HepG2 (cell line): ENCODE results near the gene TEX47. TPM values are rescaled to one million over a fixed set of nuclear protein-coding genes. Genes with fewer than 3 reads are reported as not detected.

Experiments used
- ATAC-seq: fragments of 200-7000 bp; cut with Tn5 transposase; 3 replicates; pipeline ENCODE4 v1.9.1; 2020; ENCODE audit warnings: mild to moderate bottlenecking, moderate library complexity
- BruUV-seq: library from RNA; stranded (reverse); fragments of 400-500 nt; replicated peaks from 2 replicates; lab custom pipeline; 2021; lab: Mats Ljungman, UMichigan
- CTCF ChIA-PET: fragments of 300-600 bp; formaldehyde crosslinking; extraction: SDS; loops from one replicate; lab custom pipeline; 2021; ENCODE audit warnings: low total read pairs, inconsistent platforms, low intra/inter-chr PET ratio; lab: Yijun Ruan, JAX
- POLR2A ChIA-PET: fragments of 350-600 bp; sonication (Branson Sonifier 250); formaldehyde crosslinking; loops from one replicate; lab custom pipeline; 2020; ENCODE audit warnings: antibody characterized with exemption, inconsistent platforms; lab: Yijun Ruan, JAX
- DNase-seq: peaks from one replicate; pipeline ENCODE4 v3.0.0-alpha.2; 2015; ENCODE audit warnings: low spot score
- FAIRE-seq: peaks from 3 replicates; lab custom pipeline; 2011; peaks lifted over from hg19 to GRCh38; lab: Jason Lieb, UNC
- H2AFZ ChIP-seq: one replicate; pipeline ENCODE4 v1.6.1; 2011; ENCODE audit warnings: low read length, inconsistent platforms
- H3K27ac ChIP-seq: fragments of 300-600 bp; 3 replicates; pipeline ENCODE4 v1.8.0; 2011; ENCODE audit warnings: mixed run types, mild to moderate bottlenecking, mixed read lengths, low read length, inconsistent platforms; ENCODE audit not compliant: insufficient read depth; ENCODE audit errors: extremely low read length
- H3K27me3 ChIP-seq, 2 experiments: fragments of 200-600 bp in 1 of 2; 2 replicates in 1 of 2; 3 replicates in 1 of 2; pipeline versions ENCODE4 v1.6.0 to v1.8.0; 2011; ENCODE audit warnings: low read length in 2 of 2, mild to moderate bottlenecking in 2 of 2, moderate library complexity in 2 of 2, inconsistent platforms in 1 of 2; ENCODE audit not compliant: insufficient read depth in 2 of 2, control insufficient read depth in 1 of 2
- H3K36me3 ChIP-seq, 2 experiments: fragments of 200-600 bp in 1 of 2; replicated peaks in 1 of 2; 2 replicates in 1 of 2; 3 replicates in 1 of 2; pipeline versions ENCODE4 v1.5.1 to v1.8.0; 2011; ENCODE audit warnings: low read length in 2 of 2, inconsistent platforms in 1 of 2; ENCODE audit not compliant: insufficient read depth in 2 of 2, control insufficient read depth in 1 of 2
- H3K4me1 ChIP-seq: 2 replicates; pipeline ENCODE4 v1.5.1; 2012; ENCODE audit warnings: low read length, inconsistent platforms; ENCODE audit not compliant: insufficient read depth
- H3K4me2 ChIP-seq: 2 replicates; pipeline ENCODE4 v1.6.0; 2011; ENCODE audit warnings: low read depth, low read length, inconsistent platforms
- H3K4me3 ChIP-seq, 3 experiments: fragments of 200-600 bp in 1 of 3; sonication (generic), shearing (Covaris generic) in 1 of 3; replicated peaks in 1 of 3; 2 replicates each; pipeline ENCODE4 v1.5.1; 2011 to 2016; ENCODE audit warnings: low read length in 3 of 3, inconsistent platforms in 2 of 3, low read depth in 2 of 3, mild to moderate bottlenecking in 2 of 3, control low read depth in 1 of 3, mixed read lengths in 1 of 3; ENCODE audit not compliant: insufficient read depth in 1 of 3
- H3K79me2 ChIP-seq: one replicate; pipeline ENCODE4 v1.6.1; 2011; ENCODE audit warnings: low read length, inconsistent platforms; ENCODE audit not compliant: insufficient read depth
- H3K9ac ChIP-seq: 2 replicates; pipeline ENCODE4 v1.6.0; 2011; ENCODE audit warnings: mild to moderate bottlenecking, low read depth, low read length, inconsistent platforms; ENCODE audit not compliant: insufficient read depth
- H3K9me3 ChIP-seq: 2 replicates; pipeline ENCODE4 v1.5.1; 2012; ENCODE audit warnings: mild to moderate bottlenecking, low read length
- H4K20me1 ChIP-seq: 2 replicates; pipeline ENCODE4 v1.6.0; 2011; ENCODE audit warnings: inconsistent platforms, mild to moderate bottlenecking, low read length, moderate library complexity; ENCODE audit not compliant: insufficient read depth
- HES4 ChIP-seq: sonication (generic); formaldehyde crosslinking; IDR thresholded peaks from 2 replicates; pipeline ENCODE4 v1.9.0; 2021; ENCODE audit warnings: mild to moderate bottlenecking, missing genetic modification reagents, borderline replicate concordance
- SMC3 ChIP-seq: IDR thresholded peaks from 2 replicates; pipeline ENCODE4 v1.6.1; 2011; ENCODE audit warnings: low read length, improper control_type of control experiment
- STAG1 ChIP-seq: sonication (generic); formaldehyde crosslinking; IDR thresholded peaks from 2 replicates; pipeline ENCODE4 v1.4.0; 2020; ENCODE audit warnings: missing genetic modification reagents
- ZNF777 ChIP-seq: sonication (generic); formaldehyde crosslinking; IDR thresholded peaks from 2 replicates; pipeline ENCODE4 v1.4.0; 2020; ENCODE audit warnings: missing genetic modification reagents
- WGBS: methylation state at CpG from one replicate; pipeline ENCODE4 v1.1.6; 2017; ENCODE audit warnings: low lambda C conversion rate; 5-methylcytosine and 5-hydroxymethylcytosine counted together
- in situ Hi-C: cut with HindIII; loops from 2 replicates; pipeline ENCODE4 v1.10.0; 2017; ENCODE audit warnings: low pct_unique_long_range_greater_than_20kb; ENCODE audit not compliant: extremely low pct_ligation_motif_present
- intact Hi-C: fragments of 100-400 bp; cut with micrococcal nuclease; formaldehyde crosslinking; loops from one replicate; pipeline ENCODE4 v1.10.0; 2022; ENCODE audit not compliant: unreplicated experiment
- polyA plus RNA-seq, 8 experiments: library from polyadenylated mRNA; depleted of rRNA in 3 of 8; stranded (reverse) in 7 of 8; unstranded in 1 of 8; fragments of >200 nt; fragmentation: Illumina TruSeq in 4 of 8; extraction: Trizol in 4 of 8; gene quantifications; 2 replicates each; pipeline versions ENCODE4 v1.2.1 to v1.2.3, GENCODE V29; 2011 to 2016; ENCODE audit warnings: low read depth in 4 of 8, missing spikeins in 1 of 8, mixed read lengths in 1 of 8; ENCODE audit not compliant: insufficient read depth in 1 of 8
- total RNA-seq, 5 experiments: library from RNA; depleted of rRNA; stranded (reverse); fragments of >200 nt; fragmentation: Illumina TruSeq; extraction: Trizol; gene quantifications; 2 replicates each; pipeline ENCODE4 v1.2.3, GENCODE V29; 2016; ENCODE audit warnings: low read depth in 1 of 5
- TF ChIP-seq, protein P1 (sequence below): sonication (generic); formaldehyde crosslinking; IDR thresholded peaks from 2 replicates; pipeline ENCODE4 v1.8.0; 2022; ENCODE audit warnings: mild to moderate bottlenecking, missing genetic modification reagents; ENCODE audit not compliant: insufficient replicate concordance
- TF ChIP-seq, protein P2 (sequence below): sonication (generic); formaldehyde crosslinking; IDR thresholded peaks from 2 replicates; pipeline ENCODE4 v1.5.0; 2020; ENCODE audit warnings: missing genetic modification reagents
- TF ChIP-seq, protein P3 (sequence below): sonication (generic); formaldehyde crosslinking; IDR thresholded peaks from 2 replicates; pipeline ENCODE4 v1.5.0; 2020; ENCODE audit warnings: mild to moderate bottlenecking, missing genetic modification reagents, moderate library complexity

Gene TEX47
- total and polyA plus RNA-seq, 2 of the 13 experiments (the other 11 are each of a cell fraction or from before 2014, with no cell fraction given): not detected

DNA sequence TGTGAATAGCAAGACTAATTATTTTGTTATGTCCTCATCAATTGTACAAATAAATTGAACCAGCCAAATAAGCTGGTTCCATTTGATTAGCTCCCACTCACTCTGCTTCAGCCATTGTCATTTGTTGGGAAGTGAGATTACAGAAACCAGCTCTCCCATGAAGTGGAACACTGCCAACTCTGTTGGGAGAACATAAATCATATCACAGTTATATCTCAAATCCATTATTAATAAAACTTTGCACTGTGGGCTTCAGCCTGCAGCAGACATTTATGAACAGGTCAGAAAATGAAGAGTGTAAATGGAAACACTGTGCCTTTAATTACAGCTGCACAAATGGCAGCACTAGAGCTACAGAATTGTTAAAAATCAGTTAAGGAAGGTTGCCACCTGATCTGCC lies 46.7 kb upstream of the TEX47 start (continued):
- TF ChIP-seq, protein P1, sequence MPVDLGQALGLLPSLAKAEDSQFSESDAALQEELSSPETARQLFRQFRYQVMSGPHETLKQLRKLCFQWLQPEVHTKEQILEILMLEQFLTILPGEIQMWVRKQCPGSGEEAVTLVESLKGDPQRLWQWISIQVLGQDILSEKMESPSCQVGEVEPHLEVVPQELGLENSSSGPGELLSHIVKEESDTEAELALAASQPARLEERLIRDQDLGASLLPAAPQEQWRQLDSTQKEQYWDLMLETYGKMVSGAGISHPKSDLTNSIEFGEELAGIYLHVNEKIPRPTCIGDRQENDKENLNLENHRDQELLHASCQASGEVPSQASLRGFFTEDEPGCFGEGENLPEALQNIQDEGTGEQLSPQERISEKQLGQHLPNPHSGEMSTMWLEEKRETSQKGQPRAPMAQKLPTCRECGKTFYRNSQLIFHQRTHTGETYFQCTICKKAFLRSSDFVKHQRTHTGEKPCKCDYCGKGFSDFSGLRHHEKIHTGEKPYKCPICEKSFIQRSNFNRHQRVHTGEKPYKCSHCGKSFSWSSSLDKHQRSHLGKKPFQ (CRISPR knock-in tag): no peak
- no peak for TF ChIP-seq HES4 (CRISPR knock-in tag)

DNA sequence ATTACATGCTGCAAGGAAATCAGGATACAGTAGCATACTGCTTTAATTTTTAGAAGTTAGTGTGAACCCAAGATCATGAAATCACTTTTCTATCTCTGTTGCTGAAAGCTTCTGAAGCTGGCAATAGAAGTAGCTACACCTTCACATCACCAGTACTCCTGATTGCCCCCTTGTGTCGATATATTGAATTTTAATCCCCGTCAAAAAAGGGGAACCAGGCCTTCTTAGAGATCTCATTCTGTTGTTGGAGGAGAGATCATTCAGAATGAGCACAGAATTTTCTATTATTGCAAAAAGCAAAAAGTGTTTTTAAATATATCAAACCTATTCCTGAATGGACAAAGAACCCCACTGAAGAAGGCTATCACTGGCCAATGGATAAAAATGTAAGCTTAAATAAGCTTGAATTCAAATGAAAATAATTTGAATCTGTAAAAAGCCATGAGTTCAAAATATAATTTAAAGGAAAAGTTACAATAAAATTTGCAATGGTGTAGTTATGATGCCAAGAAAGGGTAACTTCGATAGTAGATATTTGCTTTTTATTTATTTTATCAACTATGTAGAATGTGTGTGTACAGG lies 39.7 kb upstream of the TEX47 start:
- no TSS peak for BruUV-seq
- no peaks in the 10 kb centered on the region for H4K20me1 ChIP-seq
- POLR2A ChIA-PET: no interaction called here
- peak; percentile 27 for DNase-seq
- TF ChIP-seq, protein P2, sequence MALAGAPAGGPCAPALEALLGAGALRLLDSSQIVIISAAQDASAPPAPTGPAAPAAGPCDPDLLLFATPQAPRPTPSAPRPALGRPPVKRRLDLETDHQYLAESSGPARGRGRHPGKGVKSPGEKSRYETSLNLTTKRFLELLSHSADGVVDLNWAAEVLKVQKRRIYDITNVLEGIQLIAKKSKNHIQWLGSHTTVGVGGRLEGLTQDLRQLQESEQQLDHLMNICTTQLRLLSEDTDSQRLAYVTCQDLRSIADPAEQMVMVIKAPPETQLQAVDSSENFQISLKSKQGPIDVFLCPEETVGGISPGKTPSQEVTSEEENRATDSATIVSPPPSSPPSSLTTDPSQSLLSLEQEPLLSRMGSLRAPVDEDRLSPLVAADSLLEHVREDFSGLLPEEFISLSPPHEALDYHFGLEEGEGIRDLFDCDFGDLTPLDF: no peak
- TF ChIP-seq, protein P3, sequence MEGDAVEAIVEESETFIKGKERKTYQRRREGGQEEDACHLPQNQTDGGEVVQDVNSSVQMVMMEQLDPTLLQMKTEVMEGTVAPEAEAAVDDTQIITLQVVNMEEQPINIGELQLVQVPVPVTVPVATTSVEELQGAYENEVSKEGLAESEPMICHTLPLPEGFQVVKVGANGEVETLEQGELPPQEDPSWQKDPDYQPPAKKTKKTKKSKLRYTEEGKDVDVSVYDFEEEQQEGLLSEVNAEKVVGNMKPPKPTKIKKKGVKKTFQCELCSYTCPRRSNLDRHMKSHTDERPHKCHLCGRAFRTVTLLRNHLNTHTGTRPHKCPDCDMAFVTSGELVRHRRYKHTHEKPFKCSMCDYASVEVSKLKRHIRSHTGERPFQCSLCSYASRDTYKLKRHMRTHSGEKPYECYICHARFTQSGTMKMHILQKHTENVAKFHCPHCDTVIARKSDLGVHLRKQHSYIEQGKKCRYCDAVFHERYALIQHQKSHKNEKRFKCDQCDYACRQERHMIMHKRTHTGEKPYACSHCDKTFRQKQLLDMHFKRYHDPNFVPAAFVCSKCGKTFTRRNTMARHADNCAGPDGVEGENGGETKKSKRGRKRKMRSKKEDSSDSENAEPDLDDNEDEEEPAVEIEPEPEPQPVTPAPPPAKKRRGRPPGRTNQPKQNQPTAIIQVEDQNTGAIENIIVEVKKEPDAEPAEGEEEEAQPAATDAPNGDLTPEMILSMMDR: peak; percentile 50
- no peak for TF ChIP-seq ZNF777 (CRISPR knock-in tag)
- peak; percentile 23; the same call in 1 of the 2 replicates for TF ChIP-seq STAG1
- peak; percentile 52; the same call in 1 of the 2 replicates for TF ChIP-seq SMC3
- H3K4me1 ChIP-seq: no peaks in the 10 kb centered on the region
- CTCF ChIA-PET: interaction anchor here (0.8 to 1.8 kb wide), 3 partner anchors 289 to 592 kb away, joined by 3 to 7 read pairs (median 4); no protein-coding TSS in a partner anchor
- in situ Hi-C loops: loop anchor here (10.0 to 25.0 kb wide), 2 partner anchors 290 to 598 kb away; no protein-coding TSS in a partner anchor
- intact Hi-C loops: loop anchor here (1.0 kb wide), 1 partner anchor 592 kb away; no protein-coding TSS in a partner anchor
- ATAC-seq: peak; percentile 56; the same call in 2 of the 3 replicates
- no peaks in the 10 kb centered on the region for H3K79me2 ChIP-seq
- H3K4me2 ChIP-seq: no peak overlapping the region
- no peak for FAIRE-seq
- no peak overlapping the region for H3K27ac ChIP-seq
- no peak overlapping the region for H3K9ac ChIP-seq
- no peak overlapping the region for H3K4me3 ChIP-seq
- WGBS: under 1% methylated on average over 3 of the region's 3 CpGs
- no peak overlapping the region for H2AFZ ChIP-seq
- H3K27me3 ChIP-seq: no peaks in the 10 kb centered on the region
- no peaks in the 10 kb centered on the region for H3K9me3 ChIP-seq
- H3K36me3 ChIP-seq: no peaks in the 10 kb centered on the region
